Measurements from ENCODE around the gene MPV17L2.

Gene MPV17L2

DNA sequence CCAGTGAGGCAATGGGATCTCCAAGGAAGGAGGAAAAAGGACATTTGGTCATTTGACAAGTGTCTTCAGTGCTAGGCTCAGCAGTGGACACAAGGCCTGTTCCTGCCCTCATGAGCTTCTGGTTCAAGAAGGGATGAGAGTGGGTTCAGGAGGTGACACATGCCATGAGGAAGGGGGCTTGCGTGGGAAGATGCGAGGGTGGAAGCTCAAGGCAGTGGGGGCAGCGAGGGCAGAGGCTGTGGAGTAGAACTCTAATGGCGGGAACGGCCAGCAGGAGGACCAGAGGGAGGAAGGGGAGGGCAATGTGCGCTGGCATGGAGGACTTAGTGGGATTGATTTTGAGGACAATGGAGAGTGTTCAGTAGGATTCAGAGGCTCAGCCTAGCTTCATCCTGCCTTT lies 36.8 kb upstream of the MPV17L2 start:
- Histone ChIP-seq H3K4me3 (ENCODE audit: low read length) (no peak overlapping the region), H3K9me2 (replicated peaks; ENCODE audit: insufficient read depth, low read length) (no peaks in the 10 kb centered on the region), H3K9ac (ENCODE audit: low read length) (no peak overlapping the region), H2AFZ (ENCODE audit: low read length) (no peak overlapping the region), H3K27ac (ENCODE audit: low read length) (no peak overlapping the region), H3K4me1 (ENCODE audit: low read length) (0 out of 2 replicates have a peak, but pooled peaks cover 6% of the 10 kb centered on the region), H3K4me2 (ENCODE audit: low read depth, low read length) (no peak overlapping the region), H3K79me2 (ENCODE audit: low read length) (peaks cover 14% of the 10 kb centered on the region; the same call in 1 of the 2 replicates), H3K27me3 (replicated peaks; ENCODE audit: insufficient read depth, low read length) (no peaks in the 10 kb centered on the region), H4K20me1 (ENCODE audit: insufficient read depth, low read length) (no peaks in the 10 kb centered on the region), H3K9me3 (replicated peaks; ENCODE audit: insufficient read depth, low read length) (no peaks in the 10 kb centered on the region), H3F3A (ENCODE audit: insufficient read depth, low read length) (peaks cover 17% of the 10 kb centered on the region), H3K36me3 (replicated peaks; ENCODE audit: insufficient read depth, low read length) (no peaks in the 10 kb centered on the region)
- TF ChIP-seq EZH2 (optimal IDR thresholded peaks at IDR 0.05; ENCODE audit: low read depth, low read length) = no peak
- TF ChIP-seq EZH2phosphoT487 (IDR thresholded peaks at IDR 0.05; ENCODE audit: low read length) = no peak
- DNase-seq = no peak

GRCh38 chr19:18156841-18157464 lies 36.1 kb upstream of the MPV17L2 start:
- Histone ChIP-seq H3K9ac (ENCODE audit: low read length) (no peak overlapping the region), H3K79me2 (ENCODE audit: low read length) (peaks cover 14% of the 10 kb centered on the region; the same call in 1 of the 2 replicates), H3K36me3 (replicated peaks; ENCODE audit: insufficient read depth, low read length) (no peaks in the 10 kb centered on the region), H3K4me2 (ENCODE audit: low read depth, low read length) (no peak overlapping the region), H3K4me3 (ENCODE audit: low read length) (no peak overlapping the region), H3K27me3 (replicated peaks; ENCODE audit: insufficient read depth, low read length) (no peaks in the 10 kb centered on the region), H4K20me1 (ENCODE audit: insufficient read depth, low read length) (no peaks in the 10 kb centered on the region), H3F3A (ENCODE audit: insufficient read depth, low read length) (peaks cover 13% of the 10 kb centered on the region), H3K4me1 (ENCODE audit: low read length) (peaks cover 4% of the 10 kb centered on the region), H3K27ac (ENCODE audit: low read length) (no peak overlapping the region), H3K9me3 (replicated peaks; ENCODE audit: insufficient read depth, low read length) (no peaks in the 10 kb centered on the region), H2AFZ (ENCODE audit: low read length) (no peak overlapping the region), H3K9me2 (replicated peaks; ENCODE audit: insufficient read depth, low read length) (no peaks in the 10 kb centered on the region)
- DNase-seq = no peak
- TF ChIP-seq CTCF (IDR thresholded peaks at IDR 0.05; ENCODE audit: low read length) = no peak
- no peak for TF ChIP-seq EZH2 (optimal IDR thresholded peaks at IDR 0.05; ENCODE audit: low read depth, low read length)
- no peak for TF ChIP-seq EZH2phosphoT487 (IDR thresholded peaks at IDR 0.05; ENCODE audit: low read length)

- H3K4me3 ChIP-seq (ENCODE audit: low read length) = no peak overlapping the region
Observed at GRCh38 chr19:18157465-18158063, 35.5 kb upstream of the MPV17L2 start.

More at GRCh38 chr19:18157465-18158063, 35.5 kb upstream of the MPV17L2 start:
- Histone ChIP-seq H3K9me3 (replicated peaks; ENCODE audit: insufficient read depth, low read length) (no peaks in the 10 kb centered on the region), H2AFZ (ENCODE audit: low read length) (no peak overlapping the region), H3F3A (ENCODE audit: insufficient read depth, low read length) (peaks cover 8% of the 10 kb centered on the region), H3K36me3 (replicated peaks; ENCODE audit: insufficient read depth, low read length) (no peaks in the 10 kb centered on the region), H3K27ac (ENCODE audit: low read length) (no peak overlapping the region), H3K4me1 (ENCODE audit: low read length) (peaks cover 4% of the 10 kb centered on the region), H3K9ac (ENCODE audit: low read length) (no peak overlapping the region), H4K20me1 (ENCODE audit: insufficient read depth, low read length) (no peaks in the 10 kb centered on the region), H3K9me2 (replicated peaks; ENCODE audit: insufficient read depth, low read length) (no peaks in the 10 kb centered on the region), H3K4me2 (ENCODE audit: low read depth, low read length) (no peak overlapping the region), H3K27me3 (replicated peaks; ENCODE audit: insufficient read depth, low read length) (no peaks in the 10 kb centered on the region), H3K79me2 (ENCODE audit: low read length) (peaks cover 14% of the 10 kb centered on the region; the same call in 1 of the 2 replicates)
- no peak for DNase-seq
- TF ChIP-seq CTCF (IDR thresholded peaks at IDR 0.05; ENCODE audit: low read length) (no peak), EZH2 (optimal IDR thresholded peaks at IDR 0.05; ENCODE audit: low read depth, low read length) (no peak), EZH2phosphoT487 (IDR thresholded peaks at IDR 0.05; ENCODE audit: low read length) (no peak)

Measured in MM.1S (cell line).